NCI-H128 (cell line): Measurements from ENCODE around the gene DENND1A.
"Not testable (repeated sequence)": the region's sequence is repeated elsewhere in the genome, so short reads cannot be mapped to it uniquely, and the experiment has no call there.

Experiments
- DNase-seq: peaks from one replicate; lab custom pipeline; 2025; ENCODE audit not compliant: unreplicated experiment; lab: John Stamatoyannopoulos, UW

DENND1A gene

DNA sequence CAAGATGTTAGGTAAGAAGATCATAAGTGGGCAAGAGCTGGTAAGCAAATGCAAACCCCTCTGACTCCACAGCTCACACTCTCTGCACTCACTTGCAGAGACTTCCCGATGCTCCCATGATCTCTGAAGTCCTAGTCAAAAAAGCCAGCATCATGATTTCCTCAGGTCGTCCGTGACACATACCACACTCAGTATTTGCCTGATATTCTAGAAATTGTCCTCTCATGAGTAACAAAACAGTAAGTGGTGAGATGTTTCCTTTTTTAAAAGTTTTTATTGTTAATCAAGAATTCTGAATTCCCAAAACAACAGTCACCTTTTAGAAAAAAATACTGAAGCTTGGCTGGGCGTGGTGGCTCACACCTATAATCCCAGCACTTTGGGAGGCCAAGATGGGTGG is 194.6 kb downstream of the DENND1A start:
- DNase-seq: no peak

DNA sequence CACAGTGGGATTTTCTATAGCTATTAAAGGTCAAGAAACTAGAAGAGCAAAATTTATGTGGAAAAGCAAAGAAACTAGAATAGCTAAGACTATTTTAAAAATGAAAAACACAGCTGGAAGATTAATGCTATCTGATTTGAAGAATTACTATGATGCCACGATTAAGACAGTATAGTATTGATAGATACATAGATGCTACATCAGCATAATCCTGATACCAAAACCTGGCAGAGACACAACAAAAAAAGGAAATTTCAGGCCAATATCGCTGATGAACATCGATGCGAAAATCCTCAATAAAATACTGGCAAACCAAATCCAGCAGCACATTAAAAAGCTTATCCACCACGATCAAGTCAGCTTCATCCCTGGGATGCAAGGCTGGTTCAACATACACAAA is 201.4 kb downstream of the DENND1A start:
- not testable (repeated sequence) for DNase-seq

DNA sequence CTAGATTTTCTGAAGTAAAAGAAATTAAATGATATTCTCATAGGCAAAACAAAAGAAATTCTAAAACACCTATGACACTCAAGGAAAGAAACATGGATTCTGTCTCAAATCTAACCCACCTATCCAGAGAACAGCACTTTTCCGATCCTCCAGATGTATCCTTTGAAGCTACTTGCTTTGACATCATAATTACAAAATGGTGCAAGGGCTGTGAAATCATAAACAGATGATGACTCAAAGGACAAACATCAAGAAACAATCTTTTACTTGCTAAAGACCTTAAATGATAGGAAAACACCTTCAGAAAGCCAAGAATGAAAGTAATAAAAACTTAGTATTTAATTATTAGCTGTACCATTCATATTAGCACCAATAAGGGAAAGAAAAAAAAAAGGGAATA is 202.6 kb downstream of the DENND1A start:
- no peak for DNase-seq

DNA sequence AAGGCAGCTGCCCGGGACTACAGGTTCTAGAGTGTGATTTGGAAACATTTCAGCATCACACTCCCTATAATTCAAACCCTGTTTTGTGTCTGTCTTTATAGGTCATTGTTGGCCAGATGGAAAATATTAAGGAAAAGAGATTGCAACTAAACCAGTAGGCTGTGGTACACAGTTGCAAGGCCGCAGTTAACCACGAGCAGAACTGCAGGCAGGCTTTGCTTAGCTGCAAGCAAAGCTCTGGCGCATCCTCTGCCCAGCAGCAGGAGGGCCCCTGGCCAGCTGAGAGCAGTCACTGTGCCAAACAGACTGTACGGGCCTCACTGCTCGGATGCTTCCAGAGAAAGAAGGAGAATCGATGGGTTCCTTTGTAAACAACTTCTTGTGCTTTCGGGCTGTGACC is 204.5 kb downstream of the DENND1A start:
- DNase-seq: no peak

DNA sequence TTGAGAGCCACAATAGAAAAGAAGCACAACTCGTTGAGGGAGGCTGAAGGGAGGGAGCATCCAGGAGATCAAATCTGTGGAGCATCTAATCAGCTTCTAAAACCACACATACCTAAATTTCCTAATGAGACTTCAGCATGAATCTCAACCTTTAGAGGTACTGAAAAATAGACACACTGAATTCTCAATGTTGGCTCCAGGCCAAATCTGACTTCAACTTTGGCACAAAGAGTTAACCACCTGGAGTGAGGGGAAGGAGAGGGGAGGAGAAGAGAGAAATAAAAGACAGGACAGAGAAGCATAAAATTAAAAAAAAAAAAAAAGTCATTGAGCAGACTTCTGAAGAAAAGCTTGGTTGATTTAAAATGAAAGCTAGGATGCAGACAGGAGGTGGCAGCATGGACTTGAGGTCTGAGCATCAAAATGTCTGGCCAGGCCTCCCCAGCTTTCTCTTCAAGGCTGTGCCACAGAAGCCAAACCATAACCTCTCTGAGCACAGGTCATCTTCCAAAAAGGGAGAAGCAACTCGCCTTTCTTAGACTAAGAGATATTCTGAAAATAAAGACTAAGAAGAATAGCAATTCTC is 205.6 kb downstream of the DENND1A start:
- DNase-seq: no peak

DNA sequence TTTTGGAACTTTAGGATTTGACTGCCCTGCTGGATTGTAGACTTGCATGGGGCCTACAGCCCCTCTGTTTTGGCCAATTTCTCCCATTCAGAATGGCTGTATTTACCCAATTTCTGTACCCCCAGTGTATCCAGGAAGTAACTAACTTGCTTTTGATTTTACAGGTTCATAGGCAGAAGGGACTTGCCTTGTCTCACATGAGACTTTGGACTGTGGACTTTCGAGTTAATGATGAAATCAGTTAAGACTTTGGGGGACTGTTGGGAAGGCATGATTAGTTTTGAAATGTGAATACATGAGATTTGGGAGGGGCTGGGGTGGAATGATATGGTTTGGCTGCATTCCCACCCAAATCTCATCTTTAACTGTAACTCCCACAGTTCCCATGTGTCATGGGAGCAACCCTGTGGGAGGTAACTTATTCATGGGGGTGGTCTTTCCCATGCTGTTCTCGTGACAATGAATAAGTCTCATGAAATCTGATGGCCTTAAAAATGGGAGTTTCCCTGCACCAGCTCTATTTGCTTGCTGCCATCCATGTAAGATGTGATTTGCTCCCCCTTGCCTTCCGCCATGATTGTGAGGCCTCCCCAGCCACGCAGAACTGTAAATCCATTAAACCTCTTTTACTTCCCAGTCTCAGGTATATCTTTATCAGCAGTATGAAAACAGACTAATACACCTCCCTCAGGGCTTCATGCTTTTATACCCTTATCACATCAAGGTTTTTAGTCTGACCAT is 206.6 kb downstream of the DENND1A start:
- DNase-seq: no peak

DNA sequence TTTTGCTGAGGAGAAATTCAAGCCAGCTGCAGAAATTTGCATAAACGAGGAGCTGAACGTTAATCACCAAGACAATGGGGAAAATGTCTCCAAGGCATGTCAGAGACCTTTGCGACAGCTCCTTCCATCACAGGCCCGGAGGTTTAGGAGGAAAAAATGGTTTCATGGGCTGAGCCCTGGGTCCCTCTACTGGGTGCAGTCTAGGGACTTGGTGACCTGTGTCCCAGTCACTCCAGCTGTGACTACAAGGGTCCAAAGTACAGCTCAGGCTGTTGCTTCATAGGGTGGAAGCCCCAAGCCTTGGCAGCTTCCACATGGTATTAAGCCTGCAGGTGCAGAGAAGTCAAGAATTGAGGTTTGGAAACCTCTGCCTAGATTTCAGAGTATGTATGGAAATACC is 207.5 kb downstream of the DENND1A start:
- DNase-seq: no peak

DNA sequence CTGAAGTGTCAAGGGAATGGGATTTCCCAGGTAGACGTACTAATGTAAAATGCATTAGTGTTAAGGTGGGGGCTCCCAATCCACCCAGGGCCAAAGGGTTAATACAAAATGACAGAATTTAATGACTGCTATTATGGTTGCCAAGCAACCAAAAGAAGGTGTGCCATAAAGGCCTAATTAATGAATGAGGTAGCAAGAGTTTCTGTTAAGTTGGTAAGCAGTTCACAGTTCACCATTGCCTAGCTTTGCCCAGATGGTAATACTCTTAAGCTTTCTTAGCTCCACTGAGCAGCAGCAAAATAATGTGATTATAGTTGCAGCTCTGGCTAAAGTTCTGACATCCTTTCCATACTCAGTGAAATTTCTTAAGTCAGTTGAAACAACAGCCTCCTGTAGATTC is 211.7 kb downstream of the DENND1A start:
- no peak for DNase-seq

DNA sequence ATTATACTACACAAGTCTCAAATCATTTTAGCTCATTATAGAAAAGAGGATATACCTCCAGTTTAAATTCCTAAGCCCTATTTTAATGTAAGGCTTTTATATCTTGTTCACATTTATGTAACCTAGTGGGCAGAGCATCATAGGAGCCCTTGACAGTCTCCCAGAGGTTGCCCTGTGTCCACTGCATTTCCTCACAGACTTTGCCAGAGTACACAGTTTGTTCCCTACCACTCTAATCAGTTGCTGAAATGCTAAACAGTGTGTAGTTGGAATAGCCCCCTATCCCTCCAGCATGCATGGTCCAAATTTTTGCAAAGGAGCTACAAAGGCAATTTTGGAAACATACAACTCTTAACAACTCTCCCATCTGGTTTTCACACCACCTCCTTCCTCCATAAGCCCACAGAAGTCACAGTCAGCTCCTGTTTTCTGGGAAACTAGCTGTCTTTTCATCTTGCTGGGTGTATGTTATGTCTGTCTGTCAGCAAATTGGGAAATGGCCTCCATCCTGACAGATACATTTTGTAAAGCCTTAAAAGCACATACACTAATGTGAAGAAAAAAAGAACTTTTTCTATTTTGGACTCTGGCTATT is 212.2 kb downstream of the DENND1A start:
- no peak for DNase-seq

DNA sequence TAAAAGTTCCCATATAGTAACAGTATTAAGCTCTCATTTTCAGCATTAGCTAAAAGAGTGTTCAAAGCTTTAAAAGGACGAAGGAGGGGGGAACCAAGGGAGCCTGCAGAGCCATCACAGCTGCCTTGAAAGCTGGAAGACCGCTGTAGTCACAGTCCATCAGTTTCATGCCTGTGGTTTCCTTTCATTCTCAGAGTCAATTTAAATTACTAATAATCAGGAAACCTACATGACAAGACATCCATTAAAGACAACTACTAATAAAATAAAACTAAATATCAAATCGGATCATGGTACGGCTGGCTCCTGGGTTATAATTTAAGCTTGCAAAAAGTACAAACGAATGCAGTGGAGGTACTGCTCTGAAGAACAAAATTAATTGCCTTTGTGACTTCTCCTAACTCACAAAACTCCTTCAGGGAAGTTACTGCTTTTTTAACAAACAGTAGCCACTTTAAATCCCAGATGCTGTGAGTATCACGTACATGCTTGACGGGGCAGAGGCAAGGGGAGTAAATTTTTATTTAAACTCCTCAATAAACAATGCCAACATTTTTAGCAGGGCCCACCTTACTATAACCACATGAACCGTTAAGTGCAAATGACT is 213.5 kb downstream of the DENND1A start:
- no peak for DNase-seq

DNA sequence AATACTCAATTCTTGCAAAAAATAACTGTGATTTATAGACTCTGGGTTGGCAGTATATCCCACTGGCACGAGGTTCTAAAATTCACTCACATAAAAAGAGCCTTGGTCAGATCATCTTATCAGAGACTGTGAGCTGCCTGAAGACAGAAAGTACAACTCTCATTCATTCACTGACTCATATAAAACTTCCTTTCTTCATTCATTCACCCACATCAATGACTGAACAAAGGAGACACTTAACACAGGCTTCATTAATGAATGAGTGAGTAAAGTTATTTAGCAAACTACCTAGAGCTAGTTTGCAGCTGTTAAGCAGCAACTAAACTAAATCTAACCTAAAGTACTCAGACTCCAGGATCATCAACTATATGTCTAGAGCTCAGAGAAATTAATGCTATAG is 214.7 kb downstream of the DENND1A start:
- DNase-seq: no peak

DNA sequence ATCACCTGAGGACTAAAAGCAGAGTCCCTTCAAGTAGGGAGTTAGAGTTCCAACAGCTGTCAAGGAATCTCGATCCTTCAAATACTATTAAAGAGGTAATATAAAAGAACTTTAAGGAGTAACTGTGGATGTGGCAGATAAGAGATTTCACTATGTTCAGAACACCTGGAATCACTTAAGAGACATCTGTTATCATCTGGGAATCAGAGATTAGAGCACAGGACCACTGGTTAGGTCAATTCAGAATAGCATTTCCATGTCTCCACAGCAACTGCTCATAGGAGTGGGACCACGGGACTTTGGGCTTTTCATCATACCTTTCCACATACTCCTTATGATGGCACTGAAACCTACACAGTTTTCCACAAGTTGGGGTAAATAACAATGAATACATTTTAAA is 216.6 kb downstream of the DENND1A start:
- no peak for DNase-seq

DNA sequence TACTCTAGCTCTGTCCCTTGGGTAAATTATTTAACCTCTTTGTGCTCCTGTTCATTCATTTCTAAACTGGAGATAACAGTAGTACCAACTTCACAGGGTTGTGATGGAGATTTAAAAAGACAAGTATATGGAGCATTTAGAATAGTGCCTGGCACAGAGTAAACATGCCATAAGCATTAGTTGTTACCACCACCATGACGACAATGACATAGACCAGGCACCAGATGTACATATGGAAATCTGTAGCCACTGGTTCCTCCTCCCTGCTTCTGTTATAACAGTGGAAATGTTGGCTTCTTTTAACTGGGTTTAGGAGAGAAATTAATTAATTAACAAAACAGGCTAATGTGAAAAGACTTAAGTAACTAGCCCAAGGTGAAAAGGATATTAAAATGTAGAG is 217.5 kb downstream of the DENND1A start:
- DNase-seq: no peak

DNA sequence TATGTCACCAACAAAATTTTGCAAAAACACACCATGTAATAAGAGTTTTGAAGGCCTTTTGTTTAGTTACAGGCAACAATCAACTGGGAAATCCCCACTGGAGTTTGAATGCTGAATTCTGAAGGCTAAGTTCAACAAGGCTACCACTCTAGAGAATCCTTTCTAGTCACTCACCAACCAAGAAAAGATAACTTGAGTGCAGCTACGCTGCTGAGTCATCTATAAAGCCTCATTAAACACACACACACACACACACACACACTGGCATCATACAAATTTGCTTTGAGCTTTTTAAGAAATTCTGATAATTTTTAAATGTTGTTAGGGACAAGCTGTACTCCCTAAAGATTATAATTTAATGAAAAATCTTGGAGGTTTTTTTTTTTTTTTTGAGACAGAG is 219.6 kb downstream of the DENND1A start:
- DNase-seq: no peak

DNA sequence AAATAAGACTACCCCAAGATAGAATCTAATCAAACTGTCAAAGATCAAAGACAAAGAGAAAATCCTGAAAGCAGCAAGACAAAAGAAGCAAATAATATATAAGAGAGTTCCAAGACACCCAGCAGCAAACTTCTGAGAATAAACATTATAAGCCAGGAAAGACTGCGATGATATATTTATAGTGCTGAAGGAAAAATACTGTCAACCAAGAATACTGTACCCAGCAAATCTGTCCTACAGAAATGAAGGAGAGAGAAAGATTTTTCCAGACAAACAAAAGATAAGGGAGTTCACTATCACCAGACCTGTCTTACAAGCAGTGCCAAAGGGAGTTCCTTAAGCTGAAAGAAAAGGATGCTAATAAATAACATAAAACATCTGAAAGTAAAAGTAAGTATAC is 227.4 kb downstream of the DENND1A start:
- DNase-seq: no peak

DNA sequence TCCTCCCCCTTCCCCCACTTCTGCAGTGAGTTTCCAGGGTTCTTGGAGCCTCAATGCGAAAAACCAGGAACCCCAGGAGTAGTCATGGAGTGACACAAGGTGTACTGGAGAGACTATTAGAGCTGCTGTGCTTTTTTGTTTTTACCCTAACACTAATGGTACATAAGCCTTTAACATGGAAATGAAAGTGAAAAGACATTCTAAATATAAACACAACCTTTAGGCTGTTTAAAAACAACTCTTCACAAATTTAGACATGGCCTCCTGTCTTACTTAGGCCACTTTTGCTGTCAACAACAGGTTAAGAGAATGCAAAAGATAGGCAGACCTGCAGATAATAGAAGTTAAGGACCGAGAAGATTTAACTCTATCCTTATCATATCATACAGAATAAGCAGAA is 232.2 kb downstream of the DENND1A start:
- DNase-seq: no peak

DNA sequence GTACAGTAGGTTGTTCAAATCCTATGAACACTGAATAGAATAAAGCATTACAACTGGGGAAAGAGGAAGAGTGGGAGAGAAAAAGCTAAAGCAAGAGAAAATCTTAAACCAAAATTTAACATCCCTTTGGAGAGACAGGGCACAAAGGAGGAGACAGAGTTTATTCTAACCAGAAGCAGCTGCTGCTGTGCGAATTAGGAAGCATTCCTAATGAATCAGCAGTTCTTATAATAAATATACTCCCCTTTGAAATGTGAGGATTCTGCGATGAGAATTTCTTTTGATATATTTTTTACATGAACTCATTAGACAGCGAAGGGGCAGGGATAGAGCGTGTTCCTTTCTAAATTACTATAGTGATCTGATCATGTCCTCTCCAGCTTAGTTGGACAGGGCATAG is 233.4 kb downstream of the DENND1A start:
- no peak for DNase-seq

DNA sequence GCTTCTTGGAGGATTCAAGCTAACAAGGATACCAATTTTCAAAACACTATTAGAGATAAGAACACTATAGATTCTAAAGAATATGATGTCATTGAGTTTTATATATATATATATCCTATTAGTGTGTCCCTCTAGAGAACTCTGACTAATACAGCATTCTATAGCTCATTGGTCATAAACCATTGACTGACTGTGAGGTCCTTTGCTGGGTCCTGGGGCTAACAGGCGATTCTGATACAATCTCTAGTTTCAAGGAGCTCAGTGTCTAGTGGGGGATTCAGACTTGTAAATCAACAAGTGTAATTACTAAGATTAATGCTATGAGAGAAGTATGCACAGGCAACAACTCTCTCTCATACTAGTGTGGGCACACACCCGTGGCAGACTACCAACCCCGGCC is 234.5 kb downstream of the DENND1A start:
- no peak for DNase-seq

DNA sequence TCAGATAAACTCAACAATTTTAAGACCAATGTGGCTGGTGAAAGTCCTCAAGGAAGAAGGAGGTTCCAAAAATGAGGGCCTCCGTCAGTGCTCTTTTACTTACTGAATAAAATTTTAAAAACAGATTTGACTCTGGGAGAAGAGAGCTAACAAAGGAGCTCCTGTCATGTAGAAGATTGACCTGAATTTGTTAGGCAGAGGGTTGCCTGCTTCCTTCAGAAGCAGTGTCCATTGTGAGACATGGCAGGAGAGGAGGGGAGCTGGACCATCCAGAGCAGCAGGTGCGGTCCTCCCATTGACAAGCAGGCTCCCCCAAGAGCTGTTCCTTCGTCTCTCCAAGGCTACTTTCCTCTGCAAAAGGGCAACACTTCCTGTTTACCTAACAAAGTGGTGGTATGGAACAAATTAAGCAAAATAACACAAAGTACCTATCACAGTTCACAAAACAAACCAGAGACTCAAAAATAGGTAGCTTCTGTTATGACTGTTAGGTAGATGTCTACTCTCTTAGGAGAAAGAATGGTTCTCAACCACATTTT is 238.1 kb downstream of the DENND1A start:
- no peak for DNase-seq

DNA sequence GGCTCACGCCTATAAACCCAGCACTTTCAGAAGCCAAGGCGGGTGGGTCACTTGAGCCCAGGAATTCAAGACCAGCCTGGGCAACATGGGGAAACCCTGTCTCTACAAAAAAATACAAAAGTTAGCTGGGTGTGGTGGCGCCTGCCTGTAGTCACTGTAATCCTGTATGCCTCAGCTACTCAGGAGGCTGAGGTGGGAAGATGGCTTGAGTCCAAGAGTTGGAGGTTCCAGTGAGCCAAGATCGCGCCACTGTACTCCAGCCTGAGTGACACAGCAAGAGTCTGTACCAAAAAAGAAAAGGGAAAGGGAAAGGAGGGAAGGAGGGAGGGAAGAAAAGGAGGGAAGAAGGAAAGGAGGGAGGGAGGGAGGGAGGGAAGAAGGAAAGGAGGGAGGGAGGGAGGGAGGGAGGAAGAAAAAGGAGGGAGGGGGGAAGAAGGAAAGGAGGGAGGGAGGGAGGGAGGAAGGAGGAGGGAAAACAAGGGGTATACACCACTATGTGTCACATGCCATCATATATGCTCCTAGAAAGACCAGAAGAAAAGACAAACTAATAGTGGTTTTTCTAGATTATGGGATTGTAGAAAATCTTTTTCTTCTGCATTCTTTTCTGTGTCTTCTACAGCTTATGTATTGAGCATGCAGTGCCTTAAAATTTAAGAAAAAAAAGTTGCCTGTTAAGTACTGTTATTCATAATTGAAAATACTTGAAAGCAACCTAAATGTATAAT is 240.1 kb downstream of the DENND1A start:
- no peak for DNase-seq

DNA sequence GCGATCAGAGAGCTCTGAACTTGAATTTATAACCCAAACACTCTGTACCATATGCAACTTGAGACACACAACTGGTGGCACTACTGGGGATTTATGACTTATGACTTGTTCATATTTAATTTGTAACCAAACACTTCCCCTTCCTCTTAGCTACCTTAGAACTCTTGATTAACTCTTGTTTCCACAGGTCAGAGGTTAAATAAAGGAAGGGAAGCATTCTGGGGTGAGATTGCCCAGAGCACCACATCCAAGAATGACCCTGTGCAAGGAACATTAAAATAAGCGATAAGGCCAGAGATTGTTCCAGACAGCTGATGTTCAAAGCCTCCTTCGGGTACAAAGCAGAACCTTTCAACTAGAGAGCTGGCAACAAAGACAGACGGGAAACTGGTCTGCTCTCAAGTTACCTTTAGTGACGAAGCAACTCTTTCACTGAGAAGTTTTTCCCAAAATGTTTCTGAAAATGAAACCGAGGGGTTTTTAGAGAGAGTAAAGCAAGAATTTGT is 242.6 kb downstream of the DENND1A start:
- peak; percentile 16 for DNase-seq
